GM23248 (cell line): ENCODE measurements around the gene SLC34A1. TPM values are rescaled to one million over a fixed set of nuclear protein-coding genes. Genes with fewer than 3 reads are reported as not detected.

Experiments
- DNase-seq: peaks from one replicate; pipeline ENCODE4 v3.0.0-alpha.2; 2015
- H2AFZ ChIP-seq: fragments of 200-600 bp; sonication (generic); 2 replicates; pipeline ENCODE4 v1.6.1; 2016; ENCODE audit warnings: antibody characterized with exemption
- H3F3A ChIP-seq: fragments of 200-600 bp; sonication (generic); 2 replicates; pipeline ENCODE4 v1.6.1; 2016; ENCODE audit warnings: mild to moderate bottlenecking, antibody characterized with exemption, mixed run types; ENCODE audit not compliant: insufficient read depth
- H3K27ac ChIP-seq: fragments of 200-600 bp; sonication (generic); 2 replicates; pipeline ENCODE4 v1.5.1; 2016; ENCODE audit warnings: mild to moderate bottlenecking
- H3K27me3 ChIP-seq: fragments of 200-600 bp; sonication (generic); replicated peaks from 2 replicates; pipeline ENCODE4 v1.6.1; 2016; ENCODE audit warnings: mild to moderate bottlenecking; ENCODE audit not compliant: insufficient read depth
- H3K36me3 ChIP-seq: fragments of 200-600 bp; sonication (generic); 2 replicates; pipeline ENCODE4 v1.6.1; 2016; ENCODE audit warnings: low read depth, mild to moderate bottlenecking
- H3K4me1 ChIP-seq: fragments of 200-600 bp; sonication (generic); 2 replicates; pipeline ENCODE4 v1.6.1; 2016; ENCODE audit warnings: mild to moderate bottlenecking; ENCODE audit not compliant: insufficient read depth
- H3K4me2 ChIP-seq: fragments of 200-600 bp; sonication (generic); one replicate; pipeline ENCODE4 v1.6.1; 2016; ENCODE audit warnings: mild to moderate bottlenecking; ENCODE audit not compliant: unreplicated experiment
- H3K4me3 ChIP-seq: fragments of 200-600 bp; sonication (generic); 2 replicates; pipeline ENCODE4 v1.5.1; 2016; ENCODE audit warnings: mild to moderate bottlenecking
- H3K79me2 ChIP-seq: fragments of 200-600 bp; sonication (generic); 2 replicates; pipeline ENCODE4 v1.6.1; 2016; ENCODE audit warnings: mild to moderate bottlenecking; ENCODE audit not compliant: insufficient read depth
- H3K9ac ChIP-seq: fragments of 200-600 bp; sonication (generic); 2 replicates; pipeline ENCODE4 v1.6.1; 2016; ENCODE audit warnings: mild to moderate bottlenecking
- H3K9me2 ChIP-seq: fragments of 200-600 bp; sonication (generic); 2 replicates; pipeline ENCODE4 v1.6.1; 2016; ENCODE audit warnings: mixed run types, mild to moderate bottlenecking, moderate library complexity; ENCODE audit not compliant: insufficient read depth
- H3K9me3 ChIP-seq: fragments of 200-600 bp; sonication (generic); one replicate; pipeline ENCODE4 v1.6.1; 2017; ENCODE audit warnings: low read depth
- H4K20me1 ChIP-seq: fragments of 200-600 bp; sonication (generic); 2 replicates; pipeline ENCODE4 v1.6.0; 2016; ENCODE audit not compliant: insufficient read depth
- EZH2 ChIP-seq: fragments of 200-600 bp; sonication (generic); IDR thresholded peaks from 2 replicates; pipeline ENCODE4 v1.6.1; 2018; ENCODE audit warnings: antibody characterized with exemption, mild to moderate bottlenecking; ENCODE audit not compliant: insufficient read depth, poor library complexity, severe bottlenecking
- EZH2phosphoT487 ChIP-seq: fragments of 200-600 bp; sonication (generic); IDR thresholded peaks from 2 replicates; pipeline ENCODE4 v1.6.1; 2018; ENCODE audit warnings: antibody characterized with exemption, moderate library complexity, mild to moderate bottlenecking, low read depth; ENCODE audit not compliant: insufficient read depth
- WGBS, 2 experiments: methylation state at CpG; one replicate each; pipeline ENCODE4 v1.1.6; 2015 to 2017; ENCODE audit warnings: low lambda C conversion rate in 2 of 2, low coverage in 1 of 2; ENCODE audit errors: missing lambda C conversion rate in 2 of 2; 5-methylcytosine and 5-hydroxymethylcytosine counted together
- in situ Hi-C: fragments of 300-500 bp; cut with MboI; formaldehyde crosslinking; loops from 2 replicates; pipeline ENCODE4 v1.15.0; 2020
- polyA plus RNA-seq: library from polyadenylated mRNA; unstranded; fragments of >200 nt; fragmentation: Nextera tagmentation; extraction: Ambion mirVana; gene quantifications from 2 replicates; pipeline ENCODE4 v1.2.1, GENCODE V29; 2016
- total RNA-seq: library from RNA; depleted of rRNA; stranded (reverse); fragments of >200 nt; shearing (Covaris generic); gene quantifications from 2 replicates; pipeline ENCODE4 v1.2.3, GENCODE V29; 2014

Gene SLC34A1
- total and polyA plus RNA-seq, 2 experiments from 2014 or later, result not detected

GRCh38 chr5:177403102-177403791 is 19.0 kb downstream of the SLC34A1 start:
- Histone ChIP-seq H3K36me3 (no peaks in the 10 kb centered on the region), H2AFZ (peak overlapping the region; percentile 77), H3K9me3 (no peaks in the 10 kb centered on the region), H3K9ac (peak overlapping the region; percentile 45; the same call in 1 of the 2 replicates), H3K4me3 (peak overlapping the region; percentile 74), H3K4me2 (peak overlapping the region; percentile 76), H3K4me1 (no peaks in the 10 kb centered on the region), H3K27me3 (peaks cover 46% of the 10 kb centered on the region), H3K9me2 (no peaks in the 10 kb centered on the region), H3K79me2 (no peaks in the 10 kb centered on the region), H3K27ac (no peak overlapping the region), H3F3A (peaks cover 8% of the 10 kb centered on the region; the same call in 1 of the 2 replicates), H4K20me1 (no peaks in the 10 kb centered on the region)
- in situ Hi-C loops, result no loop called here
- TF ChIP-seq EZH2phosphoT487 (no peak), EZH2 (peak; percentile 38)
- DNase-seq, result peak; percentile 50
- 4 to 5% methylated on average over 57 to 60 of the region's 61 CpGs for WGBS, 2 experiments

DNA sequence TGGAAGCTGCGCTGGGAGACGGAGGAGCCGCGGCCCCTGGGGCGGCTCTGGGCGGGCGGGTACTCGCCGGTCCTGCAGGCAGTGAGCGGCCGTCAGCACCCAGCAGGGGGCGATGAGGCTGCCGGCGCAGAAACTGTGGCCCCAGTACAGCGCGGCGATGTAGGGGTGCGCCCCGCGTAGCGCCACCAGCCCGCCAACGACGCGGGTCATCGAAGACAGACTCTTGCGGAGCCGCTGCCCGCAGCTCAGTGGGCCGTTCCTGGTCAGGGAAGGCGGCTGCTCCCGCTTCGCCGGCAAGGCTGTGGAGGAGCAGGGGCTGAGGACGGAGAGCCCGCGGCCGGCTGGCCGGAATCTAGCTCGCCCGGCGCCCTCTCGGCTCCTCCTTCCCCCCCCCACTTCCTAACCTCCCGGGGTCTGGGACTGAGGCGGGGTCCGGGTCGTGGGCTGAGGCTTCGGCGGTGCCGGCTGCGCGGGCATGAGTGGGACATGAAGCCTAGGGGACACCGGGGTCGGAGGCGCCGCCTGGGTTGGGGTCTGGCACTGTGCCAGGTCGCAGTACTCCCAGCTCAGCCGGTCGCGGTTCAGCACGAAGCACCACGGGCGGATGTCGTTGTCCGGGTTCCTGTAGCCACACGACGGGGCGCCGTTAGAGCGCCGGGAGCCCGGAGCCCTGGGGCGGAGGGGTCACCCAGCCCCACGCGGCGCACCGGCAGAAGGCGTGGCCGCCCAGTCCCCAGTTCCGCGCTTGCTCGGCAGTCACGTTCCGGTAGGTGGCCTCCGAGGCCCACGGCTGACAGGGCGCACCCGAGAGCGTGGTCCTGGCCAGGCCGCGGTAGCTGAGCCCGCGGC is 19.8 kb downstream of the SLC34A1 start:
- Histone ChIP-seq H3K9me3 (no peaks in the 10 kb centered on the region), H4K20me1 (no peaks in the 10 kb centered on the region), H3K4me1 (no peaks in the 10 kb centered on the region), H3K27me3 (peaks cover 39% of the 10 kb centered on the region), H3K9me2 (no peaks in the 10 kb centered on the region), H3K36me3 (no peaks in the 10 kb centered on the region), H3K4me2 (peak overlapping the region; percentile 76), H3K27ac (no peak overlapping the region), H3K79me2 (no peaks in the 10 kb centered on the region), H3K9ac (peak overlapping the region; percentile 45), H2AFZ (peak overlapping the region; percentile 77), H3F3A (peaks cover 8% of the 10 kb centered on the region; the same call in 1 of the 2 replicates), H3K4me3 (peak overlapping the region; percentile 74)
- 1% methylated on average over 67 to 82 of the region's 93 CpGs for WGBS, 2 experiments
- peak; percentile 93 for DNase-seq
- in situ Hi-C loops, result no loop called here
- no peak for TF ChIP-seq EZH2phosphoT487

- H3F3A ChIP-seq, result peaks cover 8% of the 10 kb centered on the region; the same call in 1 of the 2 replicates
- H3K79me2 ChIP-seq, result no peaks in the 10 kb centered on the region
- H3K9me2 ChIP-seq, result no peaks in the 10 kb centered on the region
- no peak for TF ChIP-seq EZH2phosphoT487
- TF ChIP-seq EZH2, result no peak
- peak overlapping the region; percentile 76 for H3K4me2 ChIP-seq
- peak overlapping the region; percentile 74 for H3K4me3 ChIP-seq
- H4K20me1 ChIP-seq, result no peaks in the 10 kb centered on the region
- peaks cover 34% of the 10 kb centered on the region for H3K27me3 ChIP-seq
- H3K9ac ChIP-seq, result peak overlapping the region; percentile 45
- H3K36me3 ChIP-seq, result no peaks in the 10 kb centered on the region
- in situ Hi-C loops, result no loop called here
- H2AFZ ChIP-seq, result peak overlapping the region; percentile 77
- WGBS, 2 experiments, result 39 to 44% methylated on average over 11 to 16 of the region's 16 CpGs
- H3K4me1 ChIP-seq, result no peaks in the 10 kb centered on the region
- DNase-seq, result no peak
- H3K9me3 ChIP-seq, result no peaks in the 10 kb centered on the region
- H3K27ac ChIP-seq, result no peak overlapping the region
Observed at GRCh38 chr5:177404641-177405179, 20.5 kb downstream of the SLC34A1 start.

DNA sequence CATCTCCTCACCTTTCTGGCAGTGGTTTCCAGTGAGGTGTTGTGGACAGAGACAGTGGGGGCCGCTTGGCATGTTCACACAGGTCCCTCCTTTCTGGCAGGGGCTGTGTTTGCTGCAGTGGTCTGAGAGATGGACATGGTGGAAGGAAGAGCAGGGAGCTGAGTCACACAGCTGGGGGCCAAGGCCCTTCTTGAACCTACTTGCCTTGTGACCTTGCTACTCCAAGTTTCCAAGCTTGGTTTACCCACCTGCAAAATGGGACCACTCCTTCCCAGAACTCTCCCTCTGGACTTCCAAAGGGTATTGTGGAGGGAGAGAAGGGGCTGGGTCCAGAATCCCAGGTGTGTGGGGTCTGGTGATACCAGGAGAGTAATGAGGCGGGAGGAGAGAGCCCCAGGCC is 21.1 kb downstream of the SLC34A1 start:
- H3K9me3 ChIP-seq, result no peaks in the 10 kb centered on the region
- peaks cover 28% of the 10 kb centered on the region for H3K27me3 ChIP-seq
- no peak overlapping the region for H3K27ac ChIP-seq
- no peak overlapping the region for H3K4me2 ChIP-seq
- H3K9ac ChIP-seq, result no peak overlapping the region
- no peaks in the 10 kb centered on the region for H3K9me2 ChIP-seq
- H3K4me1 ChIP-seq, result no peaks in the 10 kb centered on the region
- H3K4me3 ChIP-seq, result no peak overlapping the region
- TF ChIP-seq EZH2phosphoT487, result no peak
- no peak for TF ChIP-seq EZH2
- no peaks in the 10 kb centered on the region for H3K79me2 ChIP-seq
- DNase-seq, result no peak
- in situ Hi-C loops, result no loop called here
- peaks cover 8% of the 10 kb centered on the region; the same call in 1 of the 2 replicates for H3F3A ChIP-seq
- H2AFZ ChIP-seq, result no peak overlapping the region
- H3K36me3 ChIP-seq, result no peaks in the 10 kb centered on the region
- H4K20me1 ChIP-seq, result no peaks in the 10 kb centered on the region
- WGBS, 2 experiments, result 86 to 94% methylated on average over 2 of the region's 2 CpGs
